Osteocyte (in vitro differentiated cells): ENCODE results near the gene VCX3B. TPM values are rescaled to one million over a fixed set of nuclear protein-coding genes. Genes with fewer than 3 reads are reported as not detected.
"Not testable (repeated sequence)": the region's sequence is repeated elsewhere in the genome, so short reads cannot be mapped to it uniquely, and the experiment has no call there.

Experiments
- DNase-seq: peaks from one replicate; pipeline ENCODE4 v3.0.0; 2021; ENCODE audit warnings: mixed read lengths; ENCODE audit not compliant: unreplicated experiment; ENCODE audit errors: extremely low spot score
- H3K27ac Mint-ChIP-seq: one replicate; pipeline ENCODE4 v1.8.0; 2021; ENCODE audit warnings: mild to moderate bottlenecking, mixed read lengths; ENCODE audit not compliant: unreplicated experiment
- H3K27me3 Mint-ChIP-seq: one replicate; pipeline ENCODE4 v1.8.0; 2021; ENCODE audit warnings: mixed read lengths; ENCODE audit not compliant: unreplicated experiment
- H3K36me3 Mint-ChIP-seq: one replicate; pipeline ENCODE4 v1.8.0; 2021; ENCODE audit warnings: mixed read lengths; ENCODE audit not compliant: unreplicated experiment
- H3K4me1 Mint-ChIP-seq: one replicate; pipeline ENCODE4 v1.8.0; 2021; ENCODE audit warnings: mixed read lengths; ENCODE audit not compliant: unreplicated experiment
- H3K4me3 Mint-ChIP-seq: one replicate; pipeline ENCODE4 v1.8.0; 2021; ENCODE audit warnings: mild to moderate bottlenecking, moderate library complexity, mixed read lengths; ENCODE audit not compliant: unreplicated experiment
- H3K9me3 Mint-ChIP-seq: one replicate; pipeline ENCODE4 v1.8.0; 2021; ENCODE audit warnings: mixed read lengths; ENCODE audit not compliant: unreplicated experiment
- CTCF ChIP-seq: fragments of 200-600 bp; sonication (generic); IDR thresholded peaks from 2 replicates; pipeline ENCODE4 v1.5.0; 2021; ENCODE audit warnings: antibody characterized with exemption, mild to moderate bottlenecking, moderate library complexity
- total RNA-seq: library from RNA; stranded (reverse); gene quantifications from 2 replicates; pipeline ENCODE4 v1.2.1, GENCODE V29; 2021

Gene VCX3B
- total RNA-seq, 1 donor from 2014 or later, result not detected

GRCh38 chrX:8432396-8432795, 32.2 kb upstream of the VCX3B start:
- TF ChIP-seq CTCF, result no peak
- H3K36me3 Mint-ChIP-seq, result no peaks in the 10 kb centered on the region
- no peaks in the 10 kb centered on the region for H3K4me1 Mint-ChIP-seq
- no peaks in the 10 kb centered on the region for H3K27me3 Mint-ChIP-seq
- no peak for DNase-seq
- H3K9me3 Mint-ChIP-seq, result no peaks in the 10 kb centered on the region
- no peak overlapping the region for H3K4me3 Mint-ChIP-seq
- H3K27ac Mint-ChIP-seq, result no peak overlapping the region

GRCh38 chrX:8433109-8434062, 31.2 kb upstream of the VCX3B start:
- no peaks in the 10 kb centered on the region for H3K9me3 Mint-ChIP-seq
- H3K27me3 Mint-ChIP-seq, result no peaks in the 10 kb centered on the region
- H3K36me3 Mint-ChIP-seq, result no peaks in the 10 kb centered on the region
- H3K4me1 Mint-ChIP-seq, result no peaks in the 10 kb centered on the region
- no peak for TF ChIP-seq CTCF
- H3K4me3 Mint-ChIP-seq, result no peak overlapping the region
- no peak overlapping the region for H3K27ac Mint-ChIP-seq
- DNase-seq, result no peak

DNA sequence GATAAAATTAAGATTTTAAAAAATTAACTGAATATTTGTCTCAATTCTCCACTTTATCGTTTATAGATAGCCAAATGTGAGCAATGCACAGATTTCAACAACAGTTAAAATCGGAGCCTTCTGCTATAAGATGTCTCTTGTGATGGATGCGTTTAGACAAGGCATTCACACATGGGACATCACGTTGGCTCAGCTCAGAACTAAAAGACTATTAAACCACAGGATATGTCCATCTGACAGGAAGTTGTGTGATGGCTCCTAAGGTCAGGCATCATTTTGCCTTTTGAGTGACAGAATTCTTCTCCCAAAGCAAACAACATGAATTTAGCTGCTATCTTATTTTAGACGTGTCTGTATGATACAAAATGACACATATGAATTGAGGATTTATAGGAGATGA, 17.3 kb upstream of the VCX3B start:
- no peaks in the 10 kb centered on the region for H3K36me3 Mint-ChIP-seq
- H3K4me3 Mint-ChIP-seq, result no peak overlapping the region
- no peak for TF ChIP-seq CTCF
- H3K9me3 Mint-ChIP-seq, result peaks cover 14% of the 10 kb centered on the region
- no peaks in the 10 kb centered on the region for H3K27me3 Mint-ChIP-seq
- H3K4me1 Mint-ChIP-seq, result no peaks in the 10 kb centered on the region
- H3K27ac Mint-ChIP-seq, result no peak overlapping the region
- no peak for DNase-seq

GRCh38 chrX:8452343-8452742, 12.3 kb upstream of the VCX3B start:
- not testable (repeated sequence) for DNase-seq, H3K27ac Mint-ChIP-seq, H3K4me1 Mint-ChIP-seq, H3K9me3 Mint-ChIP-seq, H3K36me3 Mint-ChIP-seq, H3K4me3 Mint-ChIP-seq, H3K27me3 Mint-ChIP-seq

- no peak overlapping the region for H3K27ac Mint-ChIP-seq
- no peaks in the 10 kb centered on the region for H3K4me1 Mint-ChIP-seq
- no peak for DNase-seq
- no peak overlapping the region for H3K4me3 Mint-ChIP-seq
- no peaks in the 10 kb centered on the region for H3K36me3 Mint-ChIP-seq
- TF ChIP-seq CTCF, result no peak
- peaks cover 13% of the 10 kb centered on the region for H3K9me3 Mint-ChIP-seq
- no peaks in the 10 kb centered on the region for H3K27me3 Mint-ChIP-seq
Measured at GRCh38 chrX:8453611-8454010, 11.0 kb upstream of the VCX3B start.
